GM12864 (cell line): Measurements from ENCODE around the gene TTLL4.
"Not testable (repeated sequence)": the region's sequence is repeated elsewhere in the genome, so short reads cannot be mapped to it uniquely, and the experiment has no call there.

ENCODE experiments used
- DNase-seq: peaks from one replicate; pipeline ENCODE4 v3.0.0-alpha.2; 2011; ENCODE audit warnings: low read depth
- H3K4me3 ChIP-seq: 2 replicates; pipeline ENCODE4 v1.5.1; 2011; ENCODE audit warnings: mild to moderate bottlenecking, low read depth, low read length, control low read depth
- CTCF ChIP-seq: IDR thresholded peaks from 2 replicates; pipeline ENCODE4 v1.5.1; 2011; ENCODE audit warnings: low read depth, mild to moderate bottlenecking, moderate library complexity, low read length, control low read depth, inconsistent platforms; ENCODE audit errors: missing control alignments

Gene TTLL4

GRCh38 chr2:218671097-218671653 is 39.5 kb upstream of the TTLL4 start:
- peak overlapping the region; percentile 86 for H3K4me3 ChIP-seq
- TF ChIP-seq CTCF = no peak
- DNase-seq = no peak

GRCh38 chr2:218671654-218672566 is 38.7 kb upstream of the TTLL4 start, which contains the start of the genes RNF25 and STK36:
RNF25 (minus strand) TSS chr2:218672002; CDS start chr2:218671970, 32 bp downstream.
STK36 (plus strand) TSS chr2:218672086; CDS start chr2:218672830, 744 bp downstream.
- peak within 1 kb of the TSS; percentile 86 for H3K4me3 ChIP-seq
- peak; percentile 54 for DNase-seq
- no peak for TF ChIP-seq CTCF

- no peak overlapping the region for H3K4me3 ChIP-seq
- no peak for TF ChIP-seq CTCF
- DNase-seq = no peak
These were observed 31.5 kb upstream of the TTLL4 start for GRCh38 chr2:218679119-218679518.

- no peak for TF ChIP-seq CTCF
- no peak overlapping the region for H3K4me3 ChIP-seq
- no peak for DNase-seq
These were observed 30.6 kb upstream of the TTLL4 start for GRCh38 chr2:218680061-218680460.

- not testable (repeated sequence) for DNase-seq, H3K4me3 ChIP-seq
- TF ChIP-seq CTCF = peak; percentile 61
These were observed 23.1 kb upstream of the TTLL4 start for GRCh38 chr2:218687400-218688060.

- no peak for DNase-seq
- no peak for TF ChIP-seq CTCF
- no peak overlapping the region for H3K4me3 ChIP-seq
These were observed 19.4 kb upstream of the TTLL4 start for GRCh38 chr2:218691234-218691633.
